ENCODE data around the gene ACAA2. TPM values are rescaled to one million over a fixed set of nuclear protein-coding genes. Genes with fewer than 3 reads are reported as not detected.

Gene ACAA2
- 100 and 106 TPM in 2 replicates for total RNA-seq
- long read RNA-seq, transcript ACAA2-201 (10 exons, 3,350 nt): major isoform, 471 of 558 reads
- long read RNA-seq, transcript ACAA2-205 (10 exons, 1,657 nt): minor isoform, 25 of 558 reads
- long read RNA-seq, partial matches to known transcripts: 14 of 558 reads
- long read RNA-seq, other reads (novel, unspliced or antisense): 48 of 558 reads

DNA sequence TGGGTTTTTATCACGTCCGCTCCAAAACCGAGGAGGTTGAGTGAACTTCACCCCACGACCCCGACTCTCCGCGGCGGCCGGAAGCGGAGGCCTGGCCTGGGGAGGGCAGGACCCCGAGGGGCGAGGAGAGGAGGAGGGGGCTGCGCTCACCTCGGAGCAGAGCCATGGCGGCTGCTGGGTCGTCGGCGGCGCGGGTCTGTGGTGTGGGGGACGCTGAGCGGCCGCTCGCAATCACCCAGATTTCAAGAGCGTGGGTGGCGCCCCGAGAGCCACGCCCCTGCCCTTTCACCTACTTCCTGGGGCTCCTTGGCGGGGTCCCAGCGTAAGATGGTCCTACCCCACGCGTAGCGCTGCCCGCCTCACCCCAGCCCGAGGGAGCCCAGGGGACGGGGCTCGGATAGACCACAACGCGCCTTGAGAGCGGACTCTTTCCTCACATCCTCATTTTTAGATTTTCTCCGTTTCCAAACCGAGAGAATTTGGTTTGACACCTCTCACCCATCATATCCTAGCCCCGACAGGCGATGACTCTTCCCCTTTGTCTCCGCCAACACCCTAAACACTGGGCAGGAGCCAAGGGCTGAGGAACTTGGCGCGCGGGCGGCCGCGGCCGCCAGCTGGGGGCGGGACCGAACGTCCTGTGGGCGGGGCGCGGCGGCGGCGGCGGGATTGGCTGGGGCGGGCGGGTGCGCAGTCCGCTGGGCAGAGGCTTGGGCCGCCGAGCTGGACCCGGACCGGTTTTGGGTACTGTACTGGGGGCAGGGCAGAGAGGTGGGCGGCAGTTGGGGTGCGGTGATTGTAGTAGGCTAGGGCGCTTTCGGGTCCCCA is at the start of gene ACAA2:
Gene ACAA2, minus strand, starts transcription at position 215 of the 828 bp plus-strand sequence. Its CDS starts 49 bp downstream, at position 166.
- Mint-ChIP-seq H3K36me3 (ENCODE audit: insufficient read depth) (peaks cover 19% of the 10 kb centered on the region), H3K4me1 (ENCODE audit: low read depth) (peaks cover 25% of the 10 kb centered on the region), H3K27ac (peak within 1 kb of the TSS; percentile 98), H3K27me3 (no peaks in the 10 kb centered on the region), H3K4me3 (ENCODE audit: low read depth) (peak within 1 kb of the TSS; percentile 87), H3K9me3 (ENCODE audit: low read depth) (peaks cover 15% of the 10 kb centered on the region)
- peak; percentile 66 for DNase-seq (ENCODE audit: low spot score, unreplicated experiment)
- TF ChIP-seq, protein P1, sequence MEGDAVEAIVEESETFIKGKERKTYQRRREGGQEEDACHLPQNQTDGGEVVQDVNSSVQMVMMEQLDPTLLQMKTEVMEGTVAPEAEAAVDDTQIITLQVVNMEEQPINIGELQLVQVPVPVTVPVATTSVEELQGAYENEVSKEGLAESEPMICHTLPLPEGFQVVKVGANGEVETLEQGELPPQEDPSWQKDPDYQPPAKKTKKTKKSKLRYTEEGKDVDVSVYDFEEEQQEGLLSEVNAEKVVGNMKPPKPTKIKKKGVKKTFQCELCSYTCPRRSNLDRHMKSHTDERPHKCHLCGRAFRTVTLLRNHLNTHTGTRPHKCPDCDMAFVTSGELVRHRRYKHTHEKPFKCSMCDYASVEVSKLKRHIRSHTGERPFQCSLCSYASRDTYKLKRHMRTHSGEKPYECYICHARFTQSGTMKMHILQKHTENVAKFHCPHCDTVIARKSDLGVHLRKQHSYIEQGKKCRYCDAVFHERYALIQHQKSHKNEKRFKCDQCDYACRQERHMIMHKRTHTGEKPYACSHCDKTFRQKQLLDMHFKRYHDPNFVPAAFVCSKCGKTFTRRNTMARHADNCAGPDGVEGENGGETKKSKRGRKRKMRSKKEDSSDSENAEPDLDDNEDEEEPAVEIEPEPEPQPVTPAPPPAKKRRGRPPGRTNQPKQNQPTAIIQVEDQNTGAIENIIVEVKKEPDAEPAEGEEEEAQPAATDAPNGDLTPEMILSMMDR (IDR thresholded peaks at IDR 0.05; ENCODE audit: unreplicated experiment): no peak

DNA sequence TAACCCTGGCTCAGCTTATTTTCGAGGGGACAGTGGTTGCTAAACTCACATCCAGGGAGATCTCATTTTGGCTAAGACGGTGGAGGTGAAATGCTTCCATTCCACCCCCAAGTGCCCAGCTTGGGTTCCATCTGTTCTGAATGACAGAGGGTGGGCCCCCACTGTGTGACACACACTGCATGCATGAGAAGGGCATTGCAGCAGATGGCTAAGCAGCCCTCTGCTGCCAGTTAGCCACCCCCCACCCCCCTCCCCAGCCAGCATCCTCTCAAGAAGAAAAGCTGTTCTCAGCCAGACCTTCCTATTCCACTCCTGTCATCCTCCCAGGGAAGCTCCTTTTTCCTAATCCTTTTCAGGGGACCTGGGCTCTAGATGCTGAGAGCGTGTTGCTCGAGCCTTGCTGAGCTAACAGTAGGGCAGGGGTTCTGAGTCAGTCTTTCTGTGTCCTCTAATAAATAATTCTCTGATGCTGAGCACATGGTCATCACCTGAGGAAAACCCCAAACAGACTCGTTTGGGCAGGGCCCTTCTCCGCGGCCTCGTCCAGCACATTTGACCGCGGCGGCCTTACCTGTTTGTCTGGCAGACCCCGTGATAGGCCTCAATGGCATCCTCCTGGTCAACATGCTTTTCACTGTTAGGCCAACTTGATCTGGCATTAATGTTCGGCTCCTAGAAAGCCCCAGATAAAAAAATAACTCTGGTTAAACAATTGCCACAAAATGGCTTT is 49.5 kb upstream of the ACAA2 start:
- H3K4me1 Mint-ChIP-seq (ENCODE audit: low read depth): peaks cover 16% of the 10 kb centered on the region
- H3K9me3 Mint-ChIP-seq (ENCODE audit: low read depth): no peaks in the 10 kb centered on the region
- no peaks in the 10 kb centered on the region for H3K27me3 Mint-ChIP-seq
- H3K27ac Mint-ChIP-seq: no peak overlapping the region
- no peak for DNase-seq (ENCODE audit: low spot score, unreplicated experiment)
- TF ChIP-seq, protein P1 (IDR thresholded peaks at IDR 0.05; ENCODE audit: unreplicated experiment): no peak
- H3K36me3 Mint-ChIP-seq (ENCODE audit: insufficient read depth): peaks cover 6% of the 10 kb centered on the region
- no peak overlapping the region for H3K4me3 Mint-ChIP-seq (ENCODE audit: low read depth)

- H3K4me1 Mint-ChIP-seq (ENCODE audit: low read depth): peaks cover 17% of the 10 kb centered on the region
- DNase-seq (ENCODE audit: low spot score, unreplicated experiment): no peak
- H3K27ac Mint-ChIP-seq: no peak overlapping the region
- TF ChIP-seq, protein P1 (IDR thresholded peaks at IDR 0.05; ENCODE audit: unreplicated experiment): peak; percentile 36
- no peak overlapping the region for H3K4me3 Mint-ChIP-seq (ENCODE audit: low read depth)
- H3K9me3 Mint-ChIP-seq (ENCODE audit: low read depth): no peaks in the 10 kb centered on the region
- H3K27me3 Mint-ChIP-seq: no peaks in the 10 kb centered on the region
- peaks cover 6% of the 10 kb centered on the region for H3K36me3 Mint-ChIP-seq (ENCODE audit: insufficient read depth)
These were observed 48.3 kb upstream of the ACAA2 start for GRCh38 chr18:49861659-49862058.

- DNase-seq (ENCODE audit: low spot score, unreplicated experiment): no peak
- Mint-ChIP-seq H3K4me1 (ENCODE audit: low read depth) (peaks cover 17% of the 10 kb centered on the region), H3K9me3 (ENCODE audit: low read depth) (no peaks in the 10 kb centered on the region), H3K27ac (no peak overlapping the region), H3K27me3 (no peaks in the 10 kb centered on the region), H3K4me3 (ENCODE audit: low read depth) (no peak overlapping the region), H3K36me3 (ENCODE audit: insufficient read depth) (peaks cover 3% of the 10 kb centered on the region)
- TF ChIP-seq, protein P1 (IDR thresholded peaks at IDR 0.05; ENCODE audit: unreplicated experiment): no peak
These were observed 46.4 kb upstream of the ACAA2 start for GRCh38 chr18:49859725-49860124.

- Mint-ChIP-seq H3K9me3 (ENCODE audit: low read depth) (no peaks in the 10 kb centered on the region), H3K36me3 (ENCODE audit: insufficient read depth) (peaks cover 1% of the 10 kb centered on the region), H3K27me3 (no peaks in the 10 kb centered on the region), H3K27ac (peak overlapping the region; percentile 89), H3K4me1 (ENCODE audit: low read depth) (peaks cover 17% of the 10 kb centered on the region), H3K4me3 (ENCODE audit: low read depth) (peak overlapping the region; percentile 14)
- TF ChIP-seq, protein P1 (IDR thresholded peaks at IDR 0.05; ENCODE audit: unreplicated experiment): no peak
- DNase-seq (ENCODE audit: low spot score, unreplicated experiment): no peak
These were observed 45.7 kb upstream of the ACAA2 start for GRCh38 chr18:49859021-49859359.

Measured in progenitor cell of endocrine pancreas (in vitro differentiated cells).